PC-3 (cell line): ENCODE data around the gene BIK.

Source experiments
- EZH2 ChIP-seq: fragments of 300-600 bp; sonication (generic); IDR thresholded peaks from one replicate; pipeline ENCODE4 v1.6.1; 2017; ENCODE audit warnings: antibody characterized with exemption, mild to moderate bottlenecking, low read length; ENCODE audit not compliant: unreplicated experiment
- TF ChIP-seq, protein P1 (sequence below): fragments of 300-600 bp; sonication (generic); conservative IDR thresholded peaks from 2 replicates; pipeline ENCODE4 v1.5.1; 2017; ENCODE audit warnings: antibody characterized with exemption, low read depth, mild to moderate bottlenecking, low read length

DNA sequence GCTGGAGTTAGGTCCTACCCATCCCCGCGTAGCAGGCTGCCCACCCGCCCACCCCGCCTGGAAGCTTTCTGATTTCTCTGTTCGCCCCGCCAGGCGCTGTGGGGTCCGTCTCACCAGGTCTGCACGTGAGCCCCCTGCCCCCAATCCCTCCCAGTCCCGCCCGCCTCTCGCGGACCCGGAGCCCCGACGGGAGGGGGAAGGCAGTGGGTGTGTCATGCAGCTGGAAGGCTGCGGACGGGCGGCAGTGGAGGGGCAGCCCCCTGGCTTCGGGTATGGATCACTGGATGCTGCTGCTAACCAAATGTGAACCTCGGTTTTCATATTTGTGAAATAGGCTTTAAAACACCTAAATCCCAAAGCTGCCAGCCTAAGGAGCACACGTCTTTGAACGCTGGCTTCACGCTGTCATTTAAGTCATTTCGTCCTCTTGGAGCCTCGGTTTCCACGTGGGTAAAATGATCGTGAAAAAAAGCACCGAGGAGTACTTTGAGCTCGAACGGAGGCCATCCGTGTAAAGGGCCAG, 568 bp upstream of the BIK start:
- TF ChIP-seq EZH2 = no peak
- TF ChIP-seq, protein P1, sequence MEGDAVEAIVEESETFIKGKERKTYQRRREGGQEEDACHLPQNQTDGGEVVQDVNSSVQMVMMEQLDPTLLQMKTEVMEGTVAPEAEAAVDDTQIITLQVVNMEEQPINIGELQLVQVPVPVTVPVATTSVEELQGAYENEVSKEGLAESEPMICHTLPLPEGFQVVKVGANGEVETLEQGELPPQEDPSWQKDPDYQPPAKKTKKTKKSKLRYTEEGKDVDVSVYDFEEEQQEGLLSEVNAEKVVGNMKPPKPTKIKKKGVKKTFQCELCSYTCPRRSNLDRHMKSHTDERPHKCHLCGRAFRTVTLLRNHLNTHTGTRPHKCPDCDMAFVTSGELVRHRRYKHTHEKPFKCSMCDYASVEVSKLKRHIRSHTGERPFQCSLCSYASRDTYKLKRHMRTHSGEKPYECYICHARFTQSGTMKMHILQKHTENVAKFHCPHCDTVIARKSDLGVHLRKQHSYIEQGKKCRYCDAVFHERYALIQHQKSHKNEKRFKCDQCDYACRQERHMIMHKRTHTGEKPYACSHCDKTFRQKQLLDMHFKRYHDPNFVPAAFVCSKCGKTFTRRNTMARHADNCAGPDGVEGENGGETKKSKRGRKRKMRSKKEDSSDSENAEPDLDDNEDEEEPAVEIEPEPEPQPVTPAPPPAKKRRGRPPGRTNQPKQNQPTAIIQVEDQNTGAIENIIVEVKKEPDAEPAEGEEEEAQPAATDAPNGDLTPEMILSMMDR = no peak
